Uterus (tissue), 4 donors: Measurements from ENCODE around the gene KLF15. TPM values are rescaled to one million over a fixed set of nuclear protein-coding genes. Genes with fewer than 3 reads are reported as not detected.

Experiments used
- DNase-seq, 2 donors: peaks; one replicate each; pipeline ENCODE4 v3.0.0-alpha.2; 2019 to 2020
- H3K27ac ChIP-seq, 2 donors: fragments of 200-600 bp; sonication (generic); 1 replicate in 1 of 2; 2 replicates in 1 of 2; pipeline ENCODE4 v1.5.1; 2016 to 2018
- H3K27me3 ChIP-seq, 2 donors: fragments of 200-600 bp; sonication (generic); one replicate each; pipeline ENCODE4 v1.5.1; 2018 to 2019; ENCODE audit warnings: control low read depth in 1 of 2
- H3K36me3 ChIP-seq, 2 donors: fragments of 200-600 bp; sonication (generic); one replicate each; pipeline ENCODE4 v1.5.1; 2019; ENCODE audit warnings: control low read depth in 1 of 2
- H3K4me1 ChIP-seq, 2 donors: fragments of 200-600 bp; sonication (generic); one replicate each; pipeline ENCODE4 v1.5.1; 2018 to 2019; ENCODE audit warnings: control low read depth in 1 of 2
- H3K4me3 ChIP-seq, 2 donors: fragments of 200-600 bp; sonication (generic); 1 replicate in 1 of 2; 2 replicates in 1 of 2; pipeline ENCODE4 v1.5.1; 2018 to 2019; ENCODE audit warnings: mild to moderate bottlenecking in 1 of 2
- H3K9me3 ChIP-seq, 2 donors: fragments of 200-600 bp; sonication (generic); one replicate each; pipeline ENCODE4 v1.5.1; 2019; ENCODE audit warnings: control low read depth in 1 of 2
- CTCF ChIP-seq, 4 experiments: fragments of 200-600 bp in 2 of 4; fragments of 450-650 bp in 2 of 4; sonication (generic) in 2 of 4; IDR thresholded peaks; one replicate each; pipeline ENCODE4 v1.5.1; 2016 to 2019; ENCODE audit warnings: antibody characterized with exemption in 4 of 4, mild to moderate bottlenecking in 2 of 4, moderate library complexity in 1 of 4
- POLR2A ChIP-seq, 2 donors: fragments of 450-650 bp; IDR thresholded peaks; one replicate each; pipeline ENCODE4 v1.6.1; 2016; ENCODE audit warnings: antibody characterized with exemption in 2 of 2, mild to moderate bottlenecking in 1 of 2, moderate library complexity in 1 of 2
- intact Hi-C: fragments of 100-400 bp; cut with DNase I; formaldehyde crosslinking; loops from one replicate; pipeline ENCODE4 v1.15.1; 2023; ENCODE audit warnings: low total_unique reads
- total RNA-seq, 4 donors: library from RNA; depleted of rRNA in 3 of 4; stranded (reverse); fragments of >200 nt in 3 of 4; gene quantifications; one replicate each; pipeline versions ENCODE4 v1.1.0 to v1.2.4, GENCODE V29; 2014 to 2023
- donor health status: DM: yes; HTN: yes; CAD: no.

KLF15 gene
- total RNA-seq, 4 donors from 2014 or later = 1.9 to 23.4 (median 18.2) TPM

DNA sequence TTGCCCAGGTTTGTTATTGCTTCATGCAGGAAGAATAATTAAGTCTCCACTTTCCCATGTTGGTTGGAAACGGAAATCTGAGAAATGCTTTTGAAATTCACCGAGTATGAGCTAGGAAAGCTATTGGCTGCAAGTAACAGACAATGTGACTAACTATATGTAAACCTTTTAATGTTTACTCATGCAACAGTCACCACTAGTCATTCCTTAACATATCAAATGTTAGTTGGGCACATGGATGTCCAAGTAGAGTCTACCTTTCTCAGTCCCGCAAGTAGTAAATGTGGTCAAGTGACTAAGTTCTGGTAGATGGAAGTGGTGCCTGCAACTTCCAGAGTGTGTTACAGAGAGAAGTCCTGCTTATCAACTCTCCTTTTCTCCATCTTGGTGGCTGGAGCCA is 52.5 kb downstream of the KLF15 start:
- H3K27ac ChIP-seq = no peak overlapping the region
- no peak for TF ChIP-seq CTCF (IDR thresholded peaks at IDR 0.05)
- TF ChIP-seq POLR2A (IDR thresholded peaks at IDR 0.05) = no peak
- intact Hi-C loops = no loop called here

DNA sequence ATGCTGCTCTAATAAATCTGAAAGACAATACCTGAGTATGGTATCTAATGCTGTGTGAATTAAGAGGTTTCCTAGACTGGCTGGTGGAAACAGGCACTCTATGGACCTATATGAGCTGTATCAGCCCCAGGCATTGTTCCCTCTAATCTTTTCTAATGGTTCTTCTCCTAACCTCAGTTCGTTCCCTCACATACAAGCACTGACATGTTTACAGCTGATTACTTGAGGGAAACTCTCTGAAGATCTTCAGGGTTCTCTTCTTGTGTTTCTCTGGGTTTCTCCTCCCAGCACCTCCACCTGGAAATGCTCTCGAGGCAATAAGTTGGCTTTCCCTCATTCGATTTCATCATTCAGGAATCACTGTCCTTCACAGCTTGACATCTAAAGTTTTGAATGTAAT is 52.9 kb downstream of the KLF15 start:
- TF ChIP-seq CTCF (IDR thresholded peaks at IDR 0.05) = no peak
- no peak for TF ChIP-seq POLR2A (IDR thresholded peaks at IDR 0.05)
- DNase-seq = no peak
- no peaks in the 10 kb centered on the region for H3K4me1 ChIP-seq
- no peak overlapping the region for H3K27ac ChIP-seq
- no peaks in the 10 kb centered on the region for H3K27me3 ChIP-seq
- intact Hi-C loops = no loop called here
- H3K36me3 ChIP-seq = no peaks in the 10 kb centered on the region
- H3K9me3 ChIP-seq = no peaks in the 10 kb centered on the region
- no peak overlapping the region for H3K4me3 ChIP-seq

More for the DNA sequence above, 52.5 kb downstream of the KLF15 start:
- no peak overlapping the region for H3K4me3 ChIP-seq
- no peaks in the 10 kb centered on the region for H3K36me3 ChIP-seq
- no peaks in the 10 kb centered on the region for H3K27me3 ChIP-seq
- H3K4me1 ChIP-seq = no peaks in the 10 kb centered on the region
- no peaks in the 10 kb centered on the region for H3K9me3 ChIP-seq
- no peak for DNase-seq

- intact Hi-C loops = no loop called here
Observed at GRCh38 chr3:126303272-126303671, 53.9 kb downstream of the KLF15 start.

GRCh38 chr3:126300761-126301481 is 56.3 kb downstream of the KLF15 start:
- peak overlapping the region in 1 of 2 donors; percentile 33 for H3K27ac ChIP-seq
- H3K4me1 ChIP-seq = no peaks in the 10 kb centered on the region
- no peaks in the 10 kb centered on the region for H3K36me3 ChIP-seq
- H3K4me3 ChIP-seq = no peak overlapping the region
- intact Hi-C loops = no loop called here
- no peaks in the 10 kb centered on the region for H3K27me3 ChIP-seq
- DNase-seq = peak in 1 of 2 donors; percentile 45
- H3K9me3 ChIP-seq = no peaks in the 10 kb centered on the region
- TF ChIP-seq POLR2A (IDR thresholded peaks at IDR 0.05) (no peak), CTCF (IDR thresholded peaks at IDR 0.05) (no peak)

More at GRCh38 chr3:126303272-126303671, 53.9 kb downstream of the KLF15 start:
- H3K27ac ChIP-seq = no peak overlapping the region
- H3K36me3 ChIP-seq = no peaks in the 10 kb centered on the region
- no peaks in the 10 kb centered on the region for H3K27me3 ChIP-seq
- no peak for DNase-seq
- H3K4me3 ChIP-seq = no peak overlapping the region
- H3K9me3 ChIP-seq = no peaks in the 10 kb centered on the region
- H3K4me1 ChIP-seq = no peaks in the 10 kb centered on the region
- TF ChIP-seq CTCF (IDR thresholded peaks at IDR 0.05) (no peak), POLR2A (IDR thresholded peaks at IDR 0.05) (no peak)

DNA sequence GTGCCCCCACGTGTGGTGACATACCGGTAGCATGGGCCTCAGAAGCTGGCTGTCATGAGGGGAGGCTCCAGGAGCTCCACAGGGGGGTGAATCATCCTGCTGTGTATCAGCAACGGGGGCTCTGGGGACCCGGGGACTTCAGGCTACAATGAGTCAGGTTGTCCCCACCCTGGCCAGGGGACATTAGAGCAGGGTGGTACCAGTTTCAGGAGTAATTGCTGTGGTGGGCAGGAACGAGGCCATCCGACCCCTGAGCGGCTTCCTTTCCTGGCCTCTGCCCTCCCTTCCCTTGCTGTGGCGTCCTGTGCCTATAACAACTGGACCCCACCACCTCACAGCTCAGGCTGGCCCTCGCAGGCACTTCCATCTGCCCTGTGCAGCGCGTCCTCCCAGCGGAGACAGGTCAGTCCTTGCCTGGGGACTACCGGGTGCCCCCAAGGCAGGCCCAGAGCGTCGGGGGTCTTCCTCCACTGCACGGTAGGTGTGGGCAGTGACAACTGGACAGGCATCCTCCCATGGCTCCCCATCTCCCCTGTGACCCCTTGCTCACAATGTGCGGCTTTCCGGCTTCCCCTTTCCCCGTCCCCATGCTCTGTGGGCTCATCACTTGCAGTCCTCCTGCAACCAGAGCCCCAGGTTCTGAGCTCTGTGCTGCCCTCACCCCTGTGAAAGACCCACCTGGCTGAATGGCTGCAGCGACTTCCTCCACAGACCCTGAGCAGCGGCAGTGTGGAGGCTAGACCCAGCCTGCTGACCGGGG is 57.0 kb downstream of the KLF15 start:
- Histone ChIP-seq H3K36me3 (no peaks in the 10 kb centered on the region), H3K27ac (no peak overlapping the region), H3K4me1 (no peaks in the 10 kb centered on the region), H3K9me3 (no peaks in the 10 kb centered on the region), H3K27me3 (no peaks in the 10 kb centered on the region), H3K4me3 (no peak overlapping the region)
- TF ChIP-seq CTCF (IDR thresholded peaks at IDR 0.05) = no peak
- no peak for TF ChIP-seq POLR2A (IDR thresholded peaks at IDR 0.05)
- no peak for DNase-seq
- intact Hi-C loops = no loop called here
